WTC11 (cell line): ENCODE results near the gene P4HTM. TPM values are rescaled to one million over a fixed set of nuclear protein-coding genes. Genes with fewer than 3 reads are reported as not detected.

ENCODE experiments used
- ATF1 ChIP-seq: sonication (generic); formaldehyde crosslinking; IDR thresholded peaks from 2 replicates; pipeline ENCODE4 v1.8.1; 2023; ENCODE audit warnings: mild to moderate bottlenecking, moderate library complexity, missing genetic modification reagents
- CBFB ChIP-seq: sonication (generic); formaldehyde crosslinking; IDR thresholded peaks from 2 replicates; pipeline ENCODE4 v1.8.1; 2022; ENCODE audit warnings: mild to moderate bottlenecking, low read depth, missing genetic modification reagents
- CREB1 ChIP-seq: sonication (generic); formaldehyde crosslinking; IDR thresholded peaks from 2 replicates; pipeline ENCODE4 v1.8.0; 2023; ENCODE audit warnings: mild to moderate bottlenecking, missing genetic modification reagents
- E2F4 ChIP-seq: sonication (generic); formaldehyde crosslinking; IDR thresholded peaks from 2 replicates; pipeline ENCODE4 v1.8.1; 2022; ENCODE audit warnings: low read depth, mild to moderate bottlenecking, moderate library complexity, missing genetic modification reagents, borderline replicate concordance
- ELF4 ChIP-seq: sonication (generic); formaldehyde crosslinking; IDR thresholded peaks from 2 replicates; pipeline ENCODE4 v1.8.1; 2022; ENCODE audit warnings: low read depth, mild to moderate bottlenecking, moderate library complexity, missing genetic modification reagents
- ESRRA ChIP-seq: sonication (generic); formaldehyde crosslinking; IDR thresholded peaks from 2 replicates; pipeline ENCODE4 v1.8.1; 2022; ENCODE audit warnings: mild to moderate bottlenecking, missing genetic modification reagents, borderline replicate concordance
- FOXJ3 ChIP-seq: sonication (generic); formaldehyde crosslinking; IDR thresholded peaks from 2 replicates; pipeline ENCODE4 v1.9.0; 2021; ENCODE audit warnings: missing genetic modification reagents, mild to moderate bottlenecking, borderline replicate concordance
- FOXP1 ChIP-seq: sonication (generic); formaldehyde crosslinking; IDR thresholded peaks from 2 replicates; pipeline ENCODE4 v1.8.0; 2022; ENCODE audit warnings: missing genetic modification reagents, mild to moderate bottlenecking, moderate library complexity, borderline replicate concordance
- HMGA2 ChIP-seq: fragments of 250-450 bp; sonication (Bioruptor Pico); IDR thresholded peaks from 2 replicates; pipeline ENCODE4 v1.4.0; 2021; ENCODE audit warnings: mild to moderate bottlenecking, moderate library complexity
- HMGXB4 ChIP-seq: sonication (generic); formaldehyde crosslinking; IDR thresholded peaks from 2 replicates; pipeline ENCODE4 v1.8.1; 2023; ENCODE audit warnings: mild to moderate bottlenecking, moderate library complexity, missing genetic modification reagents
- KAT7 ChIP-seq: sonication (generic); formaldehyde crosslinking; IDR thresholded peaks from 2 replicates; pipeline ENCODE4 v1.8.1; 2023; ENCODE audit warnings: missing genetic modification reagents, mild to moderate bottlenecking, borderline replicate concordance
- MLX ChIP-seq: sonication (generic); formaldehyde crosslinking; IDR thresholded peaks from 2 replicates; pipeline ENCODE4 v1.8.1; 2023; ENCODE audit warnings: mild to moderate bottlenecking, missing genetic modification reagents, moderate library complexity
- MYBL2 ChIP-seq: sonication (generic); formaldehyde crosslinking; IDR thresholded peaks from 2 replicates; pipeline ENCODE4 v1.8.1; 2023; ENCODE audit warnings: mild to moderate bottlenecking, moderate library complexity, missing genetic modification reagents
- NFATC4 ChIP-seq: fragments of 250-450 bp; sonication (Bioruptor Pico); IDR thresholded peaks from 2 replicates; pipeline ENCODE4 v1.9.0; 2021; ENCODE audit warnings: mild to moderate bottlenecking
- NFYB ChIP-seq: sonication (generic); formaldehyde crosslinking; conservative IDR thresholded peaks from 2 replicates; pipeline ENCODE4 v1.8.0; 2022; ENCODE audit warnings: low read depth, missing genetic modification reagents
- NR3C1 ChIP-seq: sonication (generic); formaldehyde crosslinking; conservative IDR thresholded peaks from 2 replicates; pipeline ENCODE4 v1.8.1; 2023; ENCODE audit warnings: low read depth, mild to moderate bottlenecking, missing genetic modification reagents
- STAT6 ChIP-seq: sonication (generic); formaldehyde crosslinking; conservative IDR thresholded peaks from 2 replicates; pipeline ENCODE4 v1.8.1; 2023; ENCODE audit warnings: mild to moderate bottlenecking, low read depth, missing genetic modification reagents, moderate library complexity
- TEAD4 ChIP-seq: sonication (generic); formaldehyde crosslinking; IDR thresholded peaks from 2 replicates; pipeline ENCODE4 v1.8.0; 2022; ENCODE audit warnings: mild to moderate bottlenecking, missing genetic modification reagents
- USF2 ChIP-seq: sonication (generic); formaldehyde crosslinking; IDR thresholded peaks from 2 replicates; pipeline ENCODE4 v1.8.1; 2023; ENCODE audit warnings: mild to moderate bottlenecking, missing genetic modification reagents, moderate library complexity
- total RNA-seq: library from RNA; stranded (reverse); gene quantifications from 3 replicates; pipeline ENCODE4 v1.2.3, GENCODE V29; 2021
- TF ChIP-seq, protein P1 (sequence below): sonication (generic); formaldehyde crosslinking; IDR thresholded peaks from 2 replicates; pipeline ENCODE4 v1.8.1; 2022; ENCODE audit warnings: low read depth, missing genetic modification reagents, borderline replicate concordance
- TF ChIP-seq, protein P2 (sequence below): sonication (generic); formaldehyde crosslinking; IDR thresholded peaks from 2 replicates; pipeline ENCODE4 v1.8.0; 2022; ENCODE audit warnings: mild to moderate bottlenecking, missing genetic modification reagents
- TF ChIP-seq, protein P3 (sequence below): sonication (generic); formaldehyde crosslinking; IDR thresholded peaks from 2 replicates; pipeline ENCODE4 v1.8.0; 2022; ENCODE audit warnings: missing genetic modification reagents
- TF ChIP-seq, protein P4 (sequence below): fragments of 250-450 bp; sonication (Bioruptor Pico); IDR thresholded peaks from 2 replicates; pipeline ENCODE4 v1.8.0; 2021; ENCODE audit warnings: mild to moderate bottlenecking

Gene P4HTM
- total RNA-seq, 1 experiment from 2014 or later, result 21.9 TPM

- TF ChIP-seq USF2 (CRISPR knock-in tag), result peak; percentile 92
- peak; percentile 27; the same call in 1 of the 2 replicates for TF ChIP-seq MYBL2
- TF ChIP-seq, protein P1, sequence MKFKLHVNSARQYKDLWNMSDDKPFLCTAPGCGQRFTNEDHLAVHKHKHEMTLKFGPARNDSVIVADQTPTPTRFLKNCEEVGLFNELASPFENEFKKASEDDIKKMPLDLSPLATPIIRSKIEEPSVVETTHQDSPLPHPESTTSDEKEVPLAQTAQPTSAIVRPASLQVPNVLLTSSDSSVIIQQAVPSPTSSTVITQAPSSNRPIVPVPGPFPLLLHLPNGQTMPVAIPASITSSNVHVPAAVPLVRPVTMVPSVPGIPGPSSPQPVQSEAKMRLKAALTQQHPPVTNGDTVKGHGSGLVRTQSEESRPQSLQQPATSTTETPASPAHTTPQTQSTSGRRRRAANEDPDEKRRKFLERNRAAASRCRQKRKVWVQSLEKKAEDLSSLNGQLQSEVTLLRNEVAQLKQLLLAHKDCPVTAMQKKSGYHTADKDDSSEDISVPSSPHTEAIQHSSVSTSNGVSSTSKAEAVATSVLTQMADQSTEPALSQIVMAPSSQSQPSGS, result no peak
- TF ChIP-seq ESRRA (CRISPR knock-in tag), result no peak
- TF ChIP-seq HMGXB4 (CRISPR knock-in tag), result no peak
- TF ChIP-seq CBFB (CRISPR knock-in tag), result no peak
- no peak for TF ChIP-seq NFATC4 (CRISPR knock-in tag)
- TF ChIP-seq MLX (CRISPR knock-in tag), result no peak
- no peak for TF ChIP-seq STAT6
- TF ChIP-seq NFYB (CRISPR knock-in tag), result no peak
- TF ChIP-seq FOXP1 (CRISPR knock-in tag), result no peak
- TF ChIP-seq E2F4, result no peak
- no peak for TF ChIP-seq ELF4
- TF ChIP-seq, protein P2, sequence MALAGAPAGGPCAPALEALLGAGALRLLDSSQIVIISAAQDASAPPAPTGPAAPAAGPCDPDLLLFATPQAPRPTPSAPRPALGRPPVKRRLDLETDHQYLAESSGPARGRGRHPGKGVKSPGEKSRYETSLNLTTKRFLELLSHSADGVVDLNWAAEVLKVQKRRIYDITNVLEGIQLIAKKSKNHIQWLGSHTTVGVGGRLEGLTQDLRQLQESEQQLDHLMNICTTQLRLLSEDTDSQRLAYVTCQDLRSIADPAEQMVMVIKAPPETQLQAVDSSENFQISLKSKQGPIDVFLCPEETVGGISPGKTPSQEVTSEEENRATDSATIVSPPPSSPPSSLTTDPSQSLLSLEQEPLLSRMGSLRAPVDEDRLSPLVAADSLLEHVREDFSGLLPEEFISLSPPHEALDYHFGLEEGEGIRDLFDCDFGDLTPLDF (CRISPR knock-in tag), result 0 out of 2 replicates have a peak, but pooled peaks have one; percentile 69
- no peak for TF ChIP-seq FOXJ3 (CRISPR knock-in tag)
- no peak for TF ChIP-seq ATF1 (CRISPR knock-in tag)
- TF ChIP-seq, protein P3, sequence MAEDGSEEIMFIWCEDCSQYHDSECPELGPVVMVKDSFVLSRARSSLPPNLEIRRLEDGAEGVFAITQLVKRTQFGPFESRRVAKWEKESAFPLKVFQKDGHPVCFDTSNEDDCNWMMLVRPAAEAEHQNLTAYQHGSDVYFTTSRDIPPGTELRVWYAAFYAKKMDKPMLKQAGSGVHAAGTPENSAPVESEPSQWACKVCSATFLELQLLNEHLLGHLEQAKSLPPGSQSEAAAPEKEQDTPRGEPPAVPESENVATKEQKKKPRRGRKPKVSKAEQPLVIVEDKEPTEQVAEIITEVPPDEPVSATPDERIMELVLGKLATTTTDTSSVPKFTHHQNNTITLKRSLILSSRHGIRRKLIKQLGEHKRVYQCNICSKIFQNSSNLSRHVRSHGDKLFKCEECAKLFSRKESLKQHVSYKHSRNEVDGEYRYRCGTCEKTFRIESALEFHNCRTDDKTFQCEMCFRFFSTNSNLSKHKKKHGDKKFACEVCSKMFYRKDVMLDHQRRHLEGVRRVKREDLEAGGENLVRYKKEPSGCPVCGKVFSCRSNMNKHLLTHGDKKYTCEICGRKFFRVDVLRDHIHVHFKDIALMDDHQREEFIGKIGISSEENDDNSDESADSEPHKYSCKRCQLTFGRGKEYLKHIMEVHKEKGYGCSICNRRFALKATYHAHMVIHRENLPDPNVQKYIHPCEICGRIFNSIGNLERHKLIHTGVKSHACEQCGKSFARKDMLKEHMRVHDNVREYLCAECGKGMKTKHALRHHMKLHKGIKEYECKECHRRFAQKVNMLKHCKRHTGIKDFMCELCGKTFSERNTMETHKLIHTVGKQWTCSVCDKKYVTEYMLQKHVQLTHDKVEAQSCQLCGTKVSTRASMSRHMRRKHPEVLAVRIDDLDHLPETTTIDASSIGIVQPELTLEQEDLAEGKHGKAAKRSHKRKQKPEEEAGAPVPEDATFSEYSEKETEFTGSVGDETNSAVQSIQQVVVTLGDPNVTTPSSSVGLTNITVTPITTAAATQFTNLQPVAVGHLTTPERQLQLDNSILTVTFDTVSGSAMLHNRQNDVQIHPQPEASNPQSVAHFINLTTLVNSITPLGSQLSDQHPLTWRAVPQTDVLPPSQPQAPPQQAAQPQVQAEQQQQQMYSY (CRISPR knock-in tag), result no peak
- no peak for TF ChIP-seq TEAD4 (CRISPR knock-in tag)
- no peak for TF ChIP-seq CREB1
- no peak for TF ChIP-seq NR3C1 (CRISPR knock-in tag)
- TF ChIP-seq HMGA2, result no peak
- TF ChIP-seq, protein P4, sequence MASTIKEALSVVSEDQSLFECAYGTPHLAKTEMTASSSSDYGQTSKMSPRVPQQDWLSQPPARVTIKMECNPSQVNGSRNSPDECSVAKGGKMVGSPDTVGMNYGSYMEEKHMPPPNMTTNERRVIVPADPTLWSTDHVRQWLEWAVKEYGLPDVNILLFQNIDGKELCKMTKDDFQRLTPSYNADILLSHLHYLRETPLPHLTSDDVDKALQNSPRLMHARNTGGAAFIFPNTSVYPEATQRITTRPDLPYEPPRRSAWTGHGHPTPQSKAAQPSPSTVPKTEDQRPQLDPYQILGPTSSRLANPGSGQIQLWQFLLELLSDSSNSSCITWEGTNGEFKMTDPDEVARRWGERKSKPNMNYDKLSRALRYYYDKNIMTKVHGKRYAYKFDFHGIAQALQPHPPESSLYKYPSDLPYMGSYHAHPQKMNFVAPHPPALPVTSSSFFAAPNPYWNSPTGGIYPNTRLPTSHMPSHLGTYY (CRISPR knock-in tag), result no peak
- TF ChIP-seq KAT7 (CRISPR knock-in tag), result no peak
Measured at GRCh38 chr3:48990636-48991469, 812 bp downstream of the P4HTM start (continued).
